ENCODE data around the gene TNKS1BP1. TPM values are rescaled to one million over a fixed set of nuclear protein-coding genes. Genes with fewer than 3 reads are reported as not detected.

Gene TNKS1BP1
- total RNA-seq, 1 donor from 2014 or later = 198 TPM

DNA sequence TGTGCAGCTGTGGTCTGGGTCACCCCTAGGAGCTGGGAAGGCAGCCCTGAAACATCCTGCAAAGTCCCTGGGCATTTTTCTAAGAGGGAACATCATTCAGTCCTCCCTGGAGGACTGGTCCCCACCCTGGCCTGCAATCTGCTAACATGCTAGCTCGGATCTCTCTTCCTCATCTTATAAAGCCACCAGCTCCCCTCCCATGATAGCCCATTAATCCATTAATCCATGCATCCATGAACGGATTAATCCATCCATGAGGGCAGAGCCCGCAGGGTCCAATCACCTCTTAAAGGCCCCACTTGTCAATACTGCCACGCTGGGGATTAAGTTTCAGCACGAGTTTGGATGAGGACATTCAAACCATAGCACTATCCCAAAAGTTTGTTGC, 44.1 kb upstream of the TNKS1BP1 start:
- DNase-seq = no peak
- H3K4me1 Mint-ChIP-seq (ENCODE audit: low read depth, unreplicated experiment) = peaks cover 6% of the 10 kb centered on the region
- peaks cover 24% of the 10 kb centered on the region for H3K36me3 Mint-ChIP-seq (ENCODE audit: unreplicated experiment)
- H3K9me3 Mint-ChIP-seq (ENCODE audit: unreplicated experiment) = peaks cover 20% of the 10 kb centered on the region
- peaks cover 19% of the 10 kb centered on the region for H3K27me3 Mint-ChIP-seq (ENCODE audit: unreplicated experiment)
- no peak for TF ChIP-seq CTCF (IDR thresholded peaks at IDR 0.05; ENCODE audit: partially characterized antibody, unreplicated experiment)
- H3K4me3 Mint-ChIP-seq (ENCODE audit: unreplicated experiment) = no peak overlapping the region
- no peak overlapping the region for H3K27ac Mint-ChIP-seq (ENCODE audit: unreplicated experiment)

GRCh38 chr11:57368106-57368844, 43.5 kb upstream of the TNKS1BP1 start:
- peaks cover 15% of the 10 kb centered on the region for H3K9me3 Mint-ChIP-seq (ENCODE audit: unreplicated experiment)
- peaks cover 15% of the 10 kb centered on the region for H3K27me3 Mint-ChIP-seq (ENCODE audit: unreplicated experiment)
- DNase-seq = no peak
- no peak for TF ChIP-seq CTCF (IDR thresholded peaks at IDR 0.05; ENCODE audit: partially characterized antibody, unreplicated experiment)
- no peak overlapping the region for H3K27ac Mint-ChIP-seq (ENCODE audit: unreplicated experiment)
- no peak overlapping the region for H3K4me3 Mint-ChIP-seq (ENCODE audit: unreplicated experiment)
- H3K36me3 Mint-ChIP-seq (ENCODE audit: unreplicated experiment) = peaks cover 24% of the 10 kb centered on the region
- H3K4me1 Mint-ChIP-seq (ENCODE audit: low read depth, unreplicated experiment) = peaks cover 6% of the 10 kb centered on the region

GRCh38 chr11:57364851-57365660, 40.3 kb upstream of the TNKS1BP1 start:
- H3K36me3 Mint-ChIP-seq (ENCODE audit: unreplicated experiment) = peaks cover 32% of the 10 kb centered on the region
- peaks cover 16% of the 10 kb centered on the region for H3K27me3 Mint-ChIP-seq (ENCODE audit: unreplicated experiment)
- H3K27ac Mint-ChIP-seq (ENCODE audit: unreplicated experiment) = peak overlapping the region; percentile 6
- TF ChIP-seq CTCF (IDR thresholded peaks at IDR 0.05; ENCODE audit: partially characterized antibody, unreplicated experiment) = no peak
- peaks cover 2% of the 10 kb centered on the region for H3K4me1 Mint-ChIP-seq (ENCODE audit: low read depth, unreplicated experiment)
- H3K9me3 Mint-ChIP-seq (ENCODE audit: unreplicated experiment) = peaks cover 17% of the 10 kb centered on the region
- no peak overlapping the region for H3K4me3 Mint-ChIP-seq (ENCODE audit: unreplicated experiment)
- DNase-seq = no peak

GRCh38 chr11:57363131-57364080, 38.7 kb upstream of the TNKS1BP1 start:
- Mint-ChIP-seq H3K27ac (ENCODE audit: unreplicated experiment) (no peak overlapping the region), H3K4me3 (ENCODE audit: unreplicated experiment) (no peak overlapping the region), H3K4me1 (ENCODE audit: low read depth, unreplicated experiment) (peaks cover 5% of the 10 kb centered on the region), H3K9me3 (ENCODE audit: unreplicated experiment) (peaks cover 21% of the 10 kb centered on the region), H3K27me3 (ENCODE audit: unreplicated experiment) (peaks cover 19% of the 10 kb centered on the region), H3K36me3 (ENCODE audit: unreplicated experiment) (peaks cover 32% of the 10 kb centered on the region)
- TF ChIP-seq CTCF (IDR thresholded peaks at IDR 0.05; ENCODE audit: partially characterized antibody, unreplicated experiment) = no peak
- DNase-seq = no peak
